GM11168 (cell line): ENCODE results near the gene KRT37.
"Not testable (repeated sequence)": the region's sequence is repeated elsewhere in the genome, so short reads cannot be mapped to it uniquely, and the experiment has no call there.

ENCODE experiments used
- in situ Hi-C: fragments of 300-500 bp; cut with MboI; formaldehyde crosslinking; loops from one replicate; pipeline ENCODE4 v1.12.0; 2022; ENCODE audit warnings: low sequenced_read_pairs; ENCODE audit not compliant: unreplicated experiment

The KRT37 gene

DNA sequence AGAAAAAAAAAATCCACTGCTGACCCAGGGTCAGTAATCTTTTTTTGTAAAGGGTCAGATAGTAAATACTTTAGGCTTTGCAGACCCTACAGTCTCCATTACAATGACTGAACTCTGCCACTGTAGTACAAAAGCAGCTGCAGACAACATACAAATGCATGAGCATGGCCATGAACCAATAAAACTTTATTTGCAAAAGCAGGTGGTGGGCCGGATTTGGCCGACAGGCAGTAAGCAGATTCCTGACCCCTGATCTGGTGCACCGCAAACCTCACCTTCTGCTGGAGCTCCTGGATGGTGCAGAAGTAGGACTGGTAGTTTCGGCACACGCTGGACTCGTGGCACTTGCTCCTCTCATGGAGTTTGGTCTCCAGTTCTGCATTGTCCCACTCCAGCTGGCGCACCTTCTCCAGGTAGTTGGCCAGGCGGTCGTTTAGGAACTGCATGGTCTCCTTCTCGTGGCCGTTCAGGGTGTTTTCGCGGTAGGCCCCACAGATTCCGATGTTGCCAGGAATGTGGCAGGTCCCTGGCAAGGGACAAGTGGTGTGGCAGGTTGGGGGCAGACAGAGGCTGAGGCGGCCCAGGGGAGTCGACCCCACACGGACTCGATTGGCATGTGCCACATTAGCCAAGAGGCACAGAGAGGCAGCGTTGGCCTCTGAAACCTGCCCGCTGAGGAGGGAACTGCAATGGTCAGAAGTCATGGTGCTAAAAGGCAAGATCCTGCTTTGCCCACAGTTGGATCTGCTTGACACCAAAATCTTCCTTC is 13.1 kb downstream of the KRT37 start:
- in situ Hi-C loops, result no loop called here

DNA sequence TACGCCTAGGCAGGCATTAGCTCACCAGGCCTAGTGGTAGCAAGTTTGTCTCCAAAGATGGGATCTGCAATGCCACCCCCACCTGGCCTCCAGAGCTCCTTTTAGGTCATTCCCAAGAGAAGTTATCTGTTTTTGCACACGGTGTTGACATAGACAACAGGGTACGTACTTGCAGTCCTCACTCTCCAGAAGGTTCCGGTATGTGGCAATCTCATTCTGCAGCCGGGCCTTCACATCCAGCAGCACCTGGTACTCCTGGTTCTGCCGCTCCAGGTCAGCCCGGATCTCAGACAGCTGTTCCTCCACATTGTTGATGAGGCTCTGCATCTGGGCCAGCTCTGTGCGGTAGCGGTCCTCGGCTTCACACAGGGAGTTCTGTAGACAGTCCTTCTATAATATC is 17.2 kb downstream of the KRT37 start:
- in situ Hi-C loops, result no loop called here

DNA sequence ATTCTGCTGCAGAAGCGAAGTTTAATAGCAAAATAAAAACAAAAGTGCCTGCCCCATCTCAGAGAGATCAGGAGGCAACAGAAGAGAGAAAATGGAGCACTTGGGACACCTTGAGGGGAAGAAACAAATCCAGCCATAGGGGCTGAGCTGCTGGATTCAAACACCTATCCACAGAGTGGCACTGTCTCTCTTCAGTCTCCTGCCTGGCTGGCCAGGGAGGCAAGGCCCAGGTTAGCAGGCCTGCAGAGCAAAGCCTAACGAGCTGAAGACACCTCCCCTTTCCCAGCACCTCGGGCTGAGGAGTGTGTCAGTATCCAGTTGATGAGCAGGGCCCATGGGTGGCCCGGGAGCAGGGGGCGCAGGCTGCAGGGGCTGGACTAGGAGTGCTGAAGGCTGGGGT is 18.2 kb downstream of the KRT37 start:
- in situ Hi-C loops, result no loop called here

DNA sequence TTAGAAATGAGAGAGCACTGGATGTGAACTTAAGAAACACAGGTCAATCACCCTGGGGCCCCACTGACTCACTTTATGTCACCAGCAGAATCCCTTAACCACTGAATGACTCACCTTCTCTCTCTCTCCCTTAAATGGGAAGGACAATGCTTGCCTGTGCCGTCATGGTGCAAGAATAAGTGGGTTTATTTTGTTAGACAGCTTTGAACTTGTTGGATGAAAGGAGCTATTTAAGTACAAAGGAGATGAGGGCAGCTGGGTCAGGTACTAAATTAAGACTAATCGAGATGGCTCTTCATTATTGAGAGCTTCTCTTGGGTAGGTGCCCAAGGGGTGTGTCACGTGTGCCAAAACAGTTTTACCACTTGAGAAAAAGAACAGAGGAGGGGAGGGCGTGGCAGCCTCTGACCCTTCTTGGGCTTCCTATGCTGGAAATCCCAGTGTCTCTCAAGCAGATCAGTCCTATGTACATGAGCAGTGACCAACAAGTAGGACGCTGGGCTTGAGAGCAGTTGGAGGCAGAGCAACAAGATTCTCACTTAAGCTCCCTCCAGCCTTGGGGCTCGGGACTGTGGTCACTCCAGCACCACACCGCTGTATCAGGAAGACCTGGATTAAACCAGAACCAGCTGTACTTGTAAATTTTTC is 20.2 kb downstream of the KRT37 start:
- in situ Hi-C loops, result no loop called here

DNA sequence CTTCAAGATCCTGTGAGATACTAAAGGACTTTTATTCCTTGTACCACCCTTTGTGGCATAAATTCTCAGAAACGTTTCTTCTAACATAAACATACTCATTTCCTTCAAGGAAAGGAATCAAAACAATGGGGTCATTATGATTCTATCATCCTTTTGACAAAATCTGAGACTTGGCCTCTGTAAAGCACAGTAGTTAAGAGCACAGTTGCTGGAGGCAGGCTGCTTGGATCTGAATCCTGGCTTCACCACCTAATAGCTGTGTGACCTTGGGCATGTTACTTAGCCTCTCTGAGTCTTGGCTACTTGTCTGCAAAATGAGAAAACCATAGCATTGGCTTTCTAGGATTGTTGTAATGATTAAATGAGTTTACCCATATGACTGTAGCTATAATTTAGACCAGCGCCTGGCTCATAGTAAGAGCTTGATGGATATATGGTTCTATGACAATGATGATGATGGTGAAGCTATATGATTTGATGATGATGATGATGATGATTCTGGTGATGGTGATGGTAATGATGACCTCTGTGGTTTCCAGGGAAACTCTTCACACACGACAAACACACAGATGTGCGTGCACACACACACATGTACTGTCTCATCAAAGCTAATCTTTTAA is 20.9 kb downstream of the KRT37 start:
- in situ Hi-C loops, result no loop called here

DNA sequence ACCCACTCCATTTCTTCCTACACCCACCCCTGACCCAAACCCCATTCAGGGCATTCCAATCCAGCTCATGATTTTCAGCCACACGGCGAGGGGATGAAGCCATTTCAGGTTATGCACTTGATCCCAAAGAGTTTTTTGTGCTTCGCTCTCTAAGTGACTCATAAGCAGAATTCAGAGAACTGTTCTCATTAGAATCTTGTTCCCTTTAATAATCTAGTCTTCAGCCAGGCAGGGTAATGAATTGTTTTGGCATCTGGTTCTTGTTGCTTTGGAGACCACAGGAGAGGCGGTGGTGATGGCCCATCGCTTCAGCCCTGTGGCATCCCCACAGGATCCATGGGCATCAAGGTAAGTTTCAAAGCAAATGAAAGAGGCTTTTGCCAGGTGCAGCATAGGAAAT is 22.2 kb downstream of the KRT37 start:
- in situ Hi-C loops, result no loop called here

DNA sequence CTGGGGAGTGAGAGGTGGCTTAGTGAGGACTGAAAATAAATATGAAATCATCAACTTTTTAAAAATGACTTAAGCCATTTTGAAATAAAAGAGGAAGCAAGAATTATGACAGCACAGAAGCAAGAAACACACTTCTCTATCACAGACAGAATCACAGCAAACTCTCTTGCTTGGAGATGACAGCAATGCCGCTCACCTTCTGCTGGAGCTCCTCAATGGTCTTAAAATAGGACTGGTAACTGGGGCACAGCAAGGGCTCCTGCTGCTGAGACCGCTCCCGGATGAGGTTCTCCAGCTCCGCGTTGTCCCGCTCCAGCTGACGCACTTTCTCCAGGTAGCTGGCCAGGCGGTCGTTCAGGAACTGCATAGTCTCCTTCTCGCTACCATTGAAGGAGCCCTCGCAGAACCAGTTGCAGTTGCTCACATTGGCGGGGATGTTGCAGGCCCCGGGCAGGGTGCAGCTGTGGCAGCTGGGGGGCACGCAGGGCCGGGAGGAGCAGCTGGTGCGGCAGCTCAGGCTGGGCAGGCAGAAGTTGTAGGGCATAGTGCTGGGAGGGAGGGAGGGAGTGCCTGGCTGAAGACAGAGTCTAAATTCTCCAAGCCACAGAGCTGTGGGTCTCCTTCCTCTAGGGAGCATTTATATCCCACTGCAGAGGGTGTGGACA is 27.3 kb downstream of the KRT37 start, which contains the start of gene KRT31:
KRT31 (minus strand) TSS at position 613 of the 665 bp plus-strand sequence; CDS start at position 544, 69 bp downstream.
- in situ Hi-C loops, result no loop called here

DNA sequence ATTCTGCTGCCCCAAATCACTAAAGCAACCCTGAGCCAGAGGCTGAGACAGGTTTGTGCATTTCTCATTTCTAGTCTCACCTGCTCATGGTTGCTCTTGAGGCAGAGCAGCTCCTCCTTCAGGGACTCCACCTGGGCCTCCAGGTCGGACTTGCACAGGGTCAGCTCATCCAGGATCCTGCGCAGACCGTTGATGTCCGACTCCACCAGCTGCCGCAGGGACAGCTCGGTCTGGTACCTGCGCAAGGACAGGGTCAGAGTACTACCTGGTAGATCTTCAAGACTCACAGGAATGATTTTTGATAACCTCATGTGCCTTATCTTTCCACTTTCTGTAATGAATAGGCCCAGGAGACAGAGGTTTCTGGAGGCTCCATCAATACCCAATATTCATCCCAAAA is 28.0 kb downstream of the KRT37 start:
- in situ Hi-C loops, result no loop called here

DNA sequence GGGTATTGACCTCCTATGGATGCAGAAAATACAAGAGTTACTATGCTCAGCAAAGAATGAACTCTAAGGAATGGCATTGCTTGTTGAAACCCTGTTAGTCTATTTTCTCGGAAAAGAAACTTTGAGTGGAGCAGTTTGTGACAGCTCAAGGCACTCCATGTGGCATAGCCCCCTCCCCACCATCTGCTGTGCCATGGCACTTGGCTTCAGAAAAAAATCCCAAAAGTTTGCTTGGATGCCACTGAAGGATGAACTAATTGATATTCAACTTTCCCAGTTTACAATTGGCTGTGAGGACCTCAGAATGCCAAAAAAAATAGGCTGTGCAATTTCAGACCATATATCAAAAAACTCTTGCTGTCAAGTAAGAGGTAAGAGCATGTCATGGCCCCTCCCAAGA is 28.8 kb downstream of the KRT37 start:
- in situ Hi-C loops, result no loop called here

DNA sequence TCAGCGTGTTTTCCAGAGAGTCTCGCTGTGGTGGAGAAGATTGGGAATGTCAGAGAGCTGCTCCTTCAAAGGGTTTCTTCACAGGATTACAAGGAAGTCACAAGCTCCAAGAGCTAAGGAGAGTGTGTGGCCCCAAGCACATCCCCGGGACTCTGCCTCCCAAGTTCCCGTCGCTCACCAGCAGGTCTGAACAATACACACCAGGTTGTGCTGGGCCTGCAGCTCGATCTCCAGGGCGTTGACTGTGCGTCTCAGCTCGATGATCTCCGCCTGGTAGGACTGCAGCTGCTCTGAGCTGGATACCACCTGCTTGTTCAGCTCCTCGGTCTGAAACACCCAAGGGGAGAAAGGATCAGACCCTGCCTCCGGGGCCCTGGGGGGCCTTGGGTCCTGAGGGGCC is 29.3 kb downstream of the KRT37 start:
- in situ Hi-C loops, result not testable (repeated sequence)

DNA sequence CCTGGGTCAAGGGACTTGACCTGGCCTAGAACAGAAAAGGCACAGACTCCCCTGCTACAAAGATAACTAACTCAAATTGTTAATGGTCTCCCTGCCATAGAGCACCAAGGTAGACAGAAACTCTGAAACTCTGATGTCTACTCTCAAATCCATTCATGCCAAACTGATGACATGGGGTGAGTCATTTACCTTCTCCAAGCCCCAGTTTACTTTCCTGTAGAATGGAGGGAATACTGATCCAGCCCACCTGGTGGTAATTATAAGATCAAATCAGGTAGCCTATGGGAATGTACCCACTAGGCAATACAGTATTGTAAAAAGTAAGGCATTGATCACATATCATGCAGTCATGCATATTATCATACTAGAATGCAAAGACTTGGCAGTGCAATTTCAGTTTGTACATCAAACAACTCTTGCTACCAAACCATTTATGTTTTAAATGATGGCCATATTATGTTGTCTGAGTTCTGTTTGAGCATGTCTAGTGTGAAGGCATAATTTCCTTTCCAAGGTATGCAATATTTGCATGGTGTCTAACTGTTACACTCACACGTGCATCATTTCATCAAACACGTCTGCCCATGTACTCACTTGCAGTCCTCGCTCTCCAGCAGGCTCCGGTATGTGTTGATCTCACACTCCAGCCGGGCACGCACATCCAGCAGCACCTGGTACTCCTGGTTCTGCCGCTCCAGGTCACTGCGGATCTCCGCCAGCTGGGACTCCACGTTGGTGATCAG is 30.0 kb downstream of the KRT37 start:
- in situ Hi-C loops, result no loop called here

DNA sequence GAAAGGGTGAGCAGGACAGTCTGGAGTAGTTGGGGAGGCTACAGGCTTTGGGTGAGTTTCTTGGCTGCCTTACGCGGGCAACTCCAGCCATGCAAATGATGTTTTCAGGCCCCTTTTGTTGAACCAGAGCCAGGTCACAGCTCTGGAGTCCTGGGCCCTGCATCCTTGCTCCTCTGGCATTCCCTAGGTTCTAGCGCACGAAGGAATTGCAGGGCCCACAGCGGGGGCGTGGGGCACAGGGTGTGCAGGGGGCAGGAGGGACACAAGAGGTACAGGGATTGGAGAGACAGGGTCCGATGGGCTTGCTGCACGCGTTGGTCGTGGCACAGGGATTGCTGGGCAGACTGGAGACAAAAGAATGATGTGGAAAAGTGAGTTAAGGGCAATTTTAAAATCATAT is 30.6 kb downstream of the KRT37 start:
- in situ Hi-C loops, result no loop called here

DNA sequence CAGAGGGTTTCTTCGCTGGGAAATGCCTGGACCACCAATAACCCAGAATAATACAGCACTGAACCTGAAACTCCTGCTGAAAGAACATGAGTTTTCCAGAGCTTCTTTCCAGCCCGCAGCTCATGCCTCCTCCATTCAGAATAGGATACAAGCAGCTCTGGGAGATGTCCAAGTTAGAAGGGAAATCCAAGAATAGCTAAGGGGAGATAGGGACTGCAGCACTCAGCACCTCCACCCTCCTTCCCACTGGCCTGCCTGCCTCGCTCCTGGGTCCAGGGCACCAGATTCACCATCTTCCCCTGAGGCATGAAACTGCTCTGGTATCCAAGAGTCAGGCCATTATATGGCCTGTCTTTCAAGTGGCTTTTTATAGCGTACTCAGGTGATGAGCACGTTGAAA is 31.1 kb downstream of the KRT37 start:
- in situ Hi-C loops, result no loop called here

DNA sequence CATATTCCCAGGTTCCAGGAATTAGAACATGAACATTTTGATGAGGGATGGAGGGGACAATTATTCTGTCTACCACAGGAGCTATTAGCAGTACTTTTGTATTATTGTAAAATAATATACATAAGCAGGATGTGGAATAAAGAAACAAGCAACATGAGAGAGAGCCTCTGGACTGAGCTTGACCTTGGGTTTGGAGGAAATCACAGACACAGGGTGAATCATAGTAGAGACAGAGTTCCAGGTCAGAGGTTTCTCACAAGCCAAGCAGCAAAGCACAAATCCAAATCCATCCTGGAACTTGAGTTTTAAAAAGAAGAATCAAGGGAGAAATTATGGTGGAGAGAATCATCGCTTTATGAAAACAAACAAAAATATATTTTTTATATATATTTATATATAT is 32.1 kb downstream of the KRT37 start:
- in situ Hi-C loops, result no loop called here

DNA sequence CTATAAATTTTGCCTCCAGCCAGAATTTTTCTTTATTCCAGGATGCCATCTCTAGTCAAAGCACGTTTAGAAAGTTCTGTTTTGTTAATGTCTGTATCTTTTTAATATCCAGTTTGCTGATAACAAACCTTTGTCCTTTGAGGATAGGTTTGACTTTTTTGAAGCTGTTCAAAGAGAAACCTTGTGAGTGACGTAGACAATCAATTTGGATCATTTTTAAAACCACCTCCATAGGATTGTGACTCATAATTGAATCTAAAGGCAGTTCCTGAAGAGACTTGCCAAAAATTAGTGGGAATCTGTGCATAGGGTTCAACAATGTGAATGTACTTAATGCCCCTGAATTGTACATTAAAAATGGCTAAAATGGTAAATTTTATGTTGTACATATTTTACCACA is 32.9 kb downstream of the KRT37 start:
- in situ Hi-C loops, result no loop called here

DNA sequence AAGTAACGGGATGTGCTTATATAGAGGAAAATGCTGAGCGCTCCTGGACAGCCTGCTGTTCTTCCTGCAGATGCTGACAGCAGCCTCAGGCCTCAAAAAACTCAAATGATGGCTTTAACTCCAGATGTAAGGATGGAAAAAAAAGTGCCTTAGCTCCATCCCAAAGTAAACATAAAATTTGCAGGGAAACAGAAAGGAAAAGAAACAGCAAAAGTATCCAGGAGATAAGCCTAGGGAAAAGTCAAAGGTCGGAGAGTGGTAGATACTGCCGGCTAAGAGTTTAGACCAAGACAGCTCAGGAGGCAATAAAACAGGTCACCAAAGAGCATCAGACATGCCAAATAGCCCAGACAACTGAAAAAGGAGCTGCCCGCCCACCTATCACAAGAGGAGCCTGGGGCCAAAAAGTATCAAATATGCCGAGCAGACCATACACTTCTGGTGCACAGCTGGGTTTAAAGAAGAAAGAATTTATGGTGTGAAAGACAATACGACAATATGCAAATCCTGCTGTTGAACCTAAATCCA is 33.9 kb downstream of the KRT37 start:
- in situ Hi-C loops, result no loop called here

DNA sequence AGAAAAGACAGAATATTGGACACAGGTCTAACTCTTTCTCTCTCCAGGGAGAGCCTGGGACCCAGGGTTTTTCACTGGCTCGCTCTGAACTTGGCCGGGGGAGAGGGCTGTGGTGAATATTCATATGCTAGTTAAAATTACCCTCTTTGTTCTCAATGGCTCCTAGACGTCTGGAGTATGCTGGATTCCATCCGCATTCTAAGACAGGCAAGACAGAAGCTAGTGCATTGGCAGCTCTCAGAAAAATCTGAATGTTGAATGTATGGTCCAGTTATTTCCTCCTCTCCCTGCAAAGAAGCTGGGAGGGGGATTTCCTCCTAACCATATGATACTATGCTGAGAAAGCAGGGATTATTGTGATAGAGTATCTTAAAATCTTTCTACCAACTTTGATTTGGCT is 36.7 kb downstream of the KRT37 start:
- in situ Hi-C loops, result no loop called here

DNA sequence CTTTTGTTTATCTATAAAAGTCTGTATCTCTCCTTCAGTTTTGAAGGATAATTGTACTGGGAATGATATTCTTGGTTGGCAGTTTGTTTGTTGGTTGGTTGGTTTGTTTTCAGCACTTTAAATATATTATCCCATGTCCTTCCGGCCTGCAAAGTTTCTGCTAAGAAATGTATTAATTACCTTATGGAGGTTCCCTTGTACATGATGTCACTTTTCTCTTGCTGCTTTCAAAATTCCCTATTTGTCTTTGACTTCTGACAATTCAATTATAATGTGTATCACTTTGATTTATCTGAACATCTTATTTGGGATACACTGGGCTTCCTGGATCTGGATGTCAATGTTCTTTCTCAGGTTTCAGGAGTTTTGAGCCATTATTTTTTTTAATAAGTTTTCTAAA is 38.2 kb downstream of the KRT37 start:
- in situ Hi-C loops, result no loop called here

DNA sequence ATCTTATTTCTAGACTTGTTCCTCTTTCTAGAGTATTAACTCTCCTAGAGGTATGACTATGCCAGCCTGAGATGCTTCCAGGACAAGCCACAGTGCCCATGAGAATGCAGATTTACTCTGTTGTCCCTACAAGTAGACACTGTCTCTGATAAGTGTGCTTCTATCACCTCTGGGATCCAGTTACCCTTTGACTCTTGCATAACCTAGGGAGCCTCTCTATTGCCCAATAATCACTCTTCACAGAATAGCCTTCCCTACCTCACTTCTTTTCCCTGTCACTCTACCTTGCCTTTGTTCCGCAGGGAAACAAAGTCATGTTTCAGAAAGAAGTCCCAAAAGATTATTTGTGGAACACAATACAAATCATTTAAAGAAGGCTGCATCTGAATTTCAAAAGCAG is 40.7 kb downstream of the KRT37 start:
- in situ Hi-C loops, result no loop called here

DNA sequence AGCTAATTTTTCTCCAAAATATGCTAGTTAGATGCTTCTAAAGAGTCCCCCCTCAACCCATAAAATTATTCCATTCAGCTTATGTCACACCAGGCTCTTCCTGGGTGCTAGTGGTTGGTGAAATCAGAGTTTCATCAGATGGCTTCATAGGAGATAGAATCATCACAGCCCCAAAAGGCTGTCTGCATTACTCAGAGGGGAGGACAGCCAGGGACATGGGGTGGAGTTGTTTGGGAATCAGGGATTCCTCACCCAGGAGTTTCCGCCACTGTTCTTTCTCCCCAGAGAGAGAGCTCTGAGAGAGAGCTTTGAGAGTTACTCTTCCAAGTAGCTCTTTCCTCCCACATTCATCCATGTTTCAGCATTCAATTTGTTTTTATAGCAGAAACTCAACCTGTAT is 42.0 kb downstream of the KRT37 start:
- in situ Hi-C loops, result no loop called here
